LNCAP (cell line): ENCODE data around the gene NARF.
A peak's percentile ranks its signal among the peaks of the same experiment; 100 is the strongest.

Experiments
- TF ChIP-seq, protein P1 (sequence below): fragments of 450-650 bp; IDR thresholded peaks from 2 replicates; pipeline ENCODE4 v1.5.1; 2017; ENCODE audit warnings: mild to moderate bottlenecking

Gene NARF

DNA sequence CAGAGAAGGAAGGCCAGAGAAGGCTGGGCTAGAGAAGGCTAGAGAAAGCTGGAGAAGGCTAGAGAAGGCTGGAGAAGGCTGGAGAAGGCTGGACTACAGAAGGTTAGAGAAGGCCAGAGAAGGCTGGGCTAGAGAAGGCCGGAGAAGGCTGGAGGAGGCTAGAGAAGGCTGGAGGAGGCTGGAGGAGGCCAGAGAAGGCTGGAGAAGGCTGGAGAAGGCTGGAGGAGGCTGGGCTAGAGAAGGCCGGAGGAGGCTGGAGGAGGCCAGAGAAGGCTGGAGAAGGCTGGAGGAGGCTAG lies 33.7 kb upstream of the NARF start:
- TF ChIP-seq, protein P1, sequence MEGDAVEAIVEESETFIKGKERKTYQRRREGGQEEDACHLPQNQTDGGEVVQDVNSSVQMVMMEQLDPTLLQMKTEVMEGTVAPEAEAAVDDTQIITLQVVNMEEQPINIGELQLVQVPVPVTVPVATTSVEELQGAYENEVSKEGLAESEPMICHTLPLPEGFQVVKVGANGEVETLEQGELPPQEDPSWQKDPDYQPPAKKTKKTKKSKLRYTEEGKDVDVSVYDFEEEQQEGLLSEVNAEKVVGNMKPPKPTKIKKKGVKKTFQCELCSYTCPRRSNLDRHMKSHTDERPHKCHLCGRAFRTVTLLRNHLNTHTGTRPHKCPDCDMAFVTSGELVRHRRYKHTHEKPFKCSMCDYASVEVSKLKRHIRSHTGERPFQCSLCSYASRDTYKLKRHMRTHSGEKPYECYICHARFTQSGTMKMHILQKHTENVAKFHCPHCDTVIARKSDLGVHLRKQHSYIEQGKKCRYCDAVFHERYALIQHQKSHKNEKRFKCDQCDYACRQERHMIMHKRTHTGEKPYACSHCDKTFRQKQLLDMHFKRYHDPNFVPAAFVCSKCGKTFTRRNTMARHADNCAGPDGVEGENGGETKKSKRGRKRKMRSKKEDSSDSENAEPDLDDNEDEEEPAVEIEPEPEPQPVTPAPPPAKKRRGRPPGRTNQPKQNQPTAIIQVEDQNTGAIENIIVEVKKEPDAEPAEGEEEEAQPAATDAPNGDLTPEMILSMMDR = 0 out of 2 replicates have a peak, but pooled peaks have one; percentile 12

DNA sequence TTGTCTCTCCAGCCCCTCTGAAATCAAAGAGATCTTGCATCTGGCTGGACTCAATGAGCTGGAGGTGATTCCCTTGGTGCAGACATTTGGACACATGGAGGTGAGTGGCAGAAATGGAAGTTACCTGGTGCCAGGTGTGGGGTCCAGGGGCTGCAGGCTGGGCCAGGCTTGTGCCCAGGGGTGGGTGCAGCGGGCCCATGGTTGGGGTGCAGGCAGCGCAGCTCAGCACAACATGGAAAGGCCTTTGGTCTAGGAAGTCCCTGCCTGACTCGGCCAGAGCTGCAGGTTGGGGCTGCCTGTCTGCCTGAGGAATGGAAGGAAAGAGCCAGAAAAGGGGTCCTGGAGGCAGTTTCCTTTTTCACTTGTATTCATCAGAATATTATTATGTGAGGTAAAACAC lies 30.0 kb upstream of the NARF start:
- TF ChIP-seq, protein P1 = no peak

DNA sequence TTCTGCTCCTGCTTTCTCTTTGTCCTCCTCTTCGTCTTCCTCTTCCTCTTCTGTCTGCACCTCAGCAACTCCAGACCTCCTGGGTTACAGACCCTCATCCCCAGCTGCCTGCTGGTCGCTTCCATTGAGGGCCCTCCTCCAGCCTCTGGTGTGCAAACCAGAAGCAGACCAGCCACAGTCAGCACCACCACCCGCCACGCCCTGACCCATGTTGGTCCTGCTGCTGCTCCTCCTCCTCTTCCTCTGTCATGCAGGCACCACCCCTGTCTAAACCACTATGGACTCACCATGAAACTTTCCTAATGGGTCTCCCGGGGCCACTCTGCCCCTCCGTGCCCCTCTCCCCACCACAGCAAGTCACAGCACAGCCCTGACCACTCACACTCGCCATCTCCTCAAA lies 28.7 kb upstream of the NARF start:
- TF ChIP-seq, protein P1 = no peak

DNA sequence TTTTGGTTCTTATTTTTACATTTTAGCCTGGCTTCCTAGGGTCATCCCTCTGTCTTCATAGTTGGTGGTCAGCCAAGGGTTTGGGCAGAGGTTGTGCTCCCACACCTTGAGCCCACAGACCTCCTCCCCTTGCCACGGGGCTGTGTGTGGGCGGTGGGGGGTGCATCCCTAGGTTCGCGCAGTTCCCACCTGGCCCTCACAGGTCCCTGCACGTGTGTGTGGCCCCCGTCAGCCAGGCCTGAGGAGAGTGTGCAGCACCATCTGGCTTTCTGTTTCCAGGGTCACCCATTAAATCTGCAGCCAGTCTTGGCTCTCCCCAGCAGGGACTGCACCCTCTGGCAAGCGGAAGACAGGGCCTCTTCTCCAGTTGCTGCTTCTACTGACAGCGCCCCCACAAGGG lies 26.5 kb upstream of the NARF start:
- TF ChIP-seq, protein P1 = no peak

DNA sequence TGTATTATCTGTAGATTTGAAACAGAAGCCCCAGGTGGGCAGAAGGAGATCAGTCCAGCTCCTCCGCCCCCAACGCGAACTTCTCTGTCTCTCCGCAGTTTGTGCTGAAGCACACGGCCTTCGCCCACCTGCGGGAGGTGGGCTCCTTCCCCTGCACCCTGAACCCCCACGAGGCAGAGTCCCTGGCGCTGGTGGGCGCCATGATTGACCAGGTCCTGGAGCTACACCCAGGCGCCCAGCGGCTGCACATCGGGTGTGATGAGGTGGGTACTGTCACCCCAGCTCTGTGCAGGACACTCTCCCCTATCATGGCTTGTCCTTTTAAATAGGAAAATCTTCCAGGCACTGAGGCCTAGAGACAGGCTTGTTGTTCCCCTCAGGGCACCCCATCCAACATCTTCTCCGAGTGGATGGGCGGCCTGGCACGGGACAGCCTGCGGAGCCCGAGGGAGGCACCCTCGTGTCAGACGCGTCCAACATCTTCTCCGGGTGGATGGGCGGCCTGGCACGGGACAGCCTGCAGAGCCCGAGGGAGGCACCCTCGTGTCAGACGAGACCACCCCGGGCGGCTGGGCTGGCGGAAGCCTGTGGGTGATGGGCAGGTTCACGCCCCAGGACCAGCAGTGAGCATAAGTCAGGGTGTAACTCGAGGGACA lies 24.9 kb upstream of the NARF start:
- TF ChIP-seq, protein P1 = no peak

DNA sequence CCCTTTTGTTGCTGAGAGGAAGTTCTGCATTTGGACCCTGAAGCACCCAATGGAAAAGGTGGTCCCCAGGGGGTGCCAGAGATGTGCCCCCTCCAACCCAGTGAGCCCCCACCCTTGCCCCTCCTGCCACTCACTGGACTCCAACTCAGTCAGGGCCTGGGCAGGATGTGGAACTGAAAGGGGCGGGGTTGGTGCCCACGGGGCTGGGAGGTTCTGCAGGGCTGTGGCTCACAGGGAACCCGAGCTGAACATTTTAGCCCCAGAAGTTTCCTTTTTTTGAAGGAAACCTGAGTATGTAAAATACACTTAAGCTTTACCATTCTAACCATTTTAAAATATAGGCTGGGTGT lies 24.4 kb upstream of the NARF start:
- TF ChIP-seq, protein P1 = no peak

DNA sequence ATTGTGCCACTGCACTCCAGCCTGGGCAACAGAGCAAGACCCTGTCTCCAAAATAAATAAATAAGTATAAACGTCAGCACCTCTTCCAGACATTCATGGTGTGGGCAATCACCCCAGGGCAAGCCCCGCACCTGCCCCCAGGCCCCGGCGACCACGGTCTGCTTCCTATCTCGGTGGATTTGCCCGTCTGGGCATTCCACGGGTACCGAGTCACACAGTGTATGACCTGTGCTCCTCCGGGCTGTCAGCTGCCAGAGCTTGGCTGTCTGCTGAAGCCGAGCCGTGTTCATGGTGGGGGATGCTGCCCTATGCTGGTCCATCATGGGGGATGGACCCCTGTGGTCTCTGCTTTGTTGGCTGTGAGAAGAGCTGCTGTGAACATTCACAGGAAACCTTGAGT lies 23.4 kb upstream of the NARF start:
- TF ChIP-seq, protein P1 = no peak
